RWPE2 (cell line): Measurements from ENCODE around the gene CTDP1.

ENCODE experiments used
- ATAC-seq: fragments of 200-7000 bp; cut with Tn5 transposase; 3 replicates; pipeline ENCODE4 v1.9.1; 2021; ENCODE audit warnings: low read depth
- DNase-seq: peaks from one replicate; pipeline ENCODE4 v3.0.0-alpha.2; 2020; ENCODE audit warnings: low spot score
- H3K27ac ChIP-seq: fragments of 450-650 bp; 2 replicates; pipeline ENCODE4 v1.5.1; 2017; ENCODE audit warnings: mild to moderate bottlenecking; ENCODE audit not compliant: poor library complexity, severe bottlenecking
- H3K27me3 ChIP-seq: fragments of 250-450 bp; sonication (Bioruptor Pico); 2 replicates; pipeline ENCODE4 v1.5.1; 2021; ENCODE audit warnings: mild to moderate bottlenecking, moderate library complexity; ENCODE audit not compliant: insufficient read depth, poor library complexity, severe bottlenecking
- H3K36me3 ChIP-seq: fragments of 250-450 bp; sonication (Bioruptor Pico); 2 replicates; pipeline ENCODE4 v1.5.1; 2020; ENCODE audit warnings: low read depth, mild to moderate bottlenecking, moderate library complexity
- H3K4me1 ChIP-seq: fragments of 250-450 bp; sonication (Bioruptor Pico); 2 replicates; pipeline ENCODE4 v1.5.1; 2021; ENCODE audit warnings: mild to moderate bottlenecking, moderate library complexity; ENCODE audit not compliant: insufficient read depth, poor library complexity, severe bottlenecking
- H3K4me3 ChIP-seq: fragments of 250-450 bp; sonication (Bioruptor Pico); 2 replicates; pipeline ENCODE4 v1.5.1; 2021; ENCODE audit warnings: mild to moderate bottlenecking, moderate library complexity; ENCODE audit not compliant: severe bottlenecking
- H3K9me3 ChIP-seq: fragments of 250-450 bp; sonication (Bioruptor Pico); 2 replicates; pipeline ENCODE4 v1.5.1; 2021; ENCODE audit warnings: mild to moderate bottlenecking, moderate library complexity; ENCODE audit not compliant: severe bottlenecking
- CTCF ChIP-seq: fragments of 450-650 bp; IDR thresholded peaks from one replicate; pipeline ENCODE4 v1.5.1; 2017; ENCODE audit warnings: mild to moderate bottlenecking, moderate library complexity; ENCODE audit not compliant: poor library complexity, severe bottlenecking

CTDP1 gene

GRCh38 chr18:79695269-79695668, 15.7 kb downstream of the CTDP1 start:
- TF ChIP-seq CTCF: no peak
- H3K9me3 ChIP-seq: no peaks in the 10 kb centered on the region
- peaks cover 20% of the 10 kb centered on the region for H3K36me3 ChIP-seq
- no peaks in the 10 kb centered on the region for H3K27me3 ChIP-seq
- no peak overlapping the region for H3K27ac ChIP-seq
- no peaks in the 10 kb centered on the region for H3K4me1 ChIP-seq
- H3K4me3 ChIP-seq: no peak overlapping the region
- ATAC-seq (no peak), DNase-seq (no peak)

- ATAC-seq (no peak), DNase-seq (no peak)
- Histone ChIP-seq H3K27me3 (no peaks in the 10 kb centered on the region), H3K4me1 (no peaks in the 10 kb centered on the region), H3K27ac (no peak overlapping the region), H3K4me3 (no peak overlapping the region), H3K36me3 (peaks cover 27% of the 10 kb centered on the region), H3K9me3 (no peaks in the 10 kb centered on the region)
- TF ChIP-seq CTCF: no peak
Measured at GRCh38 chr18:79695856-79696850, 16.6 kb downstream of the CTDP1 start.

DNA sequence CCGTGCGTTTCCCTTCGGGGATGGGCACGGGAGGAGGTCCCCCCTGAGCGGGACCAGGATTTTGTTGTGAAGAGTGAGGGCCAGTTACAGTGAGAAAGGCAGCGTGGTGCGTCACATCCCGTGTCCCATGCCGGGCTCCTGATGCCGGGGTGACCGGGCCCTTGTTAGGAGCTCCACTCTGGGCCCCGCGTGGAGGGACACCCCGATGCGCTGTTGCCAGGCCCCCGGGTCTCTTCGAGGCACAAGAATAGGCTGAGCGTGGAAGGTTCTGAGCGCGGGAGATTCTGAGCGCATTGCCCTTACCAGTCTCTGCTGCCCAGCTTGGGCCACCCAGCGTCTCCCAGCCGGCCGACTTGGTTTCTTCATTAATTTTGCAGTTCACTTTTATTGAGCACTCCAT, 17.6 kb downstream of the CTDP1 start:
- H3K36me3 ChIP-seq: peaks cover 32% of the 10 kb centered on the region
- no peak for DNase-seq
- no peaks in the 10 kb centered on the region for H3K27me3 ChIP-seq
- no peaks in the 10 kb centered on the region for H3K9me3 ChIP-seq
- no peak overlapping the region for H3K4me3 ChIP-seq
- no peak for ATAC-seq
- no peak for TF ChIP-seq CTCF
- H3K27ac ChIP-seq: no peak overlapping the region
- H3K4me1 ChIP-seq: no peaks in the 10 kb centered on the region

DNA sequence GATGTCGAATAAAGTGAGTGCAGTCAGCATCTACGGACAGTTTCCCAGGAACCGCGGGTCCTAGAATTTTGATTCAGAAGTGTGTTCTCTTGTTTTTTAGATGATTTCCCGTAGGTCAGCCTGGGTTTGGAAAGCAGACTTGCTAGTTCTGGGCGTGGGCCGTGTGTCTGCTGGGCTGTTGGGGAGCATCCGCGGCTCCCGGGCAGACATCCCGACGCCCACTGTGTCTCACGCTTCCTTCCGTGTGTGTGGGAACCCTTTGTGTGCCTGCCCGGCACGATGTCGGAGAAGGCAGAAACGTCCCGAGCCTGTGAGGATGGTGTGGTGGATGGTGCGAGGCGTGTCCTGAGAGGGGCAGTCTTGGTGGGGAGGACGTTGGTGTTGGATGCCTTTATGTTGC, 18.4 kb downstream of the CTDP1 start:
- no peak overlapping the region for H3K4me3 ChIP-seq
- no peak overlapping the region for H3K27ac ChIP-seq
- H3K4me1 ChIP-seq: no peaks in the 10 kb centered on the region
- no peaks in the 10 kb centered on the region for H3K27me3 ChIP-seq
- no peak for TF ChIP-seq CTCF
- ATAC-seq: no peak
- peaks cover 32% of the 10 kb centered on the region for H3K36me3 ChIP-seq
- no peak for DNase-seq
- H3K9me3 ChIP-seq: no peaks in the 10 kb centered on the region
